HFFc6 (cell line): ENCODE data around the gene HIRA. TPM values are rescaled to one million over a fixed set of nuclear protein-coding genes. Genes with fewer than 3 reads are reported as not detected.
"Not testable (repeated sequence)": the region's sequence is repeated elsewhere in the genome, so short reads cannot be mapped to it uniquely, and the experiment has no call there.

Experiments
- DNase-seq: peaks from one replicate; pipeline ENCODE4 v3.0.0-alpha.2; 2018
- H3K27ac Mint-ChIP-seq: 2 replicates; pipeline ENCODE4 v1.8.0; 2020; ENCODE audit warnings: mild to moderate bottlenecking, mixed read lengths
- H3K27me3 Mint-ChIP-seq: 2 replicates; pipeline ENCODE4 v1.8.0; 2021; ENCODE audit warnings: mild to moderate bottlenecking, moderate library complexity, mixed read lengths; ENCODE audit not compliant: insufficient read depth
- H3K36me3 Mint-ChIP-seq: 2 replicates; pipeline ENCODE4 v1.8.0; 2021; ENCODE audit warnings: low read depth, mixed read lengths
- H3K4me1 Mint-ChIP-seq: 2 replicates; pipeline ENCODE4 v1.8.0; 2020; ENCODE audit warnings: low read depth, mixed read lengths
- H3K4me3 Mint-ChIP-seq: 2 replicates; pipeline ENCODE4 v1.8.0; 2020; ENCODE audit warnings: mild to moderate bottlenecking, moderate library complexity, mixed read lengths
- H3K9me3 Mint-ChIP-seq: 2 replicates; pipeline ENCODE4 v1.8.0; 2020; ENCODE audit warnings: mild to moderate bottlenecking, mixed read lengths
- total RNA-seq, 6 experiments: library from RNA; stranded (reverse); fragmentation: NEBNext Ultra II Directional; extraction: Animal tissue kit (Norgen Biotek cat#: 25700); gene quantifications; 2 replicates in 1 of 6; 3 replicates in 5 of 6; pipeline ENCODE4 v1.2.3, GENCODE V29; 2021
- TF ChIP-seq, protein P1 (sequence below): fragments of 200-600 bp; sonication (generic); IDR thresholded peaks from 2 replicates; pipeline ENCODE4 v1.5.0; 2021; ENCODE audit warnings: antibody characterized with exemption, mild to moderate bottlenecking

Gene HIRA
- total RNA-seq, 6 experiments from 2014 or later = 26.6 to 30.8 (median 27.4) TPM

DNA sequence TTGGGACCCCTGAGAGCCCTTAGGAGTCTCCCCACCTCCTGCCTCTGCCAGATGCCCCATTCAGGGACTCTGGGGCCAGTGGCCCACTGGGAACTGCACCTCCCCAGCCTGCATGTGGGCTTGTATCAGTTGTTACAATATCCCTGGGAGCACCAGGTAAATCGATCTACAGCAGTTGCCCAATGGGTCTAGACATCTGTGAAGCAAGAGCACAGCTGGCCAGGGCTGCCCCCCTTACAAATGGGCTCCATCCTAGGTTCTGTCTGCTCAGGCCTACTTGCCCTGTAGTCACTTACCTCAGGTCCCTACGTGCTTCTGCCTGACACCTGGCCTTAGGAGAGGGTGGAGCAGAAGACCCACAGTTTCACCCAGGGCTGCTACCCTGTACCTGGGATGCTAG lies 62.7 kb downstream of the HIRA start:
- H3K4me1 Mint-ChIP-seq = no peaks in the 10 kb centered on the region
- no peak overlapping the region for H3K27ac Mint-ChIP-seq
- peaks cover 12% of the 10 kb centered on the region for H3K36me3 Mint-ChIP-seq
- TF ChIP-seq, protein P1, sequence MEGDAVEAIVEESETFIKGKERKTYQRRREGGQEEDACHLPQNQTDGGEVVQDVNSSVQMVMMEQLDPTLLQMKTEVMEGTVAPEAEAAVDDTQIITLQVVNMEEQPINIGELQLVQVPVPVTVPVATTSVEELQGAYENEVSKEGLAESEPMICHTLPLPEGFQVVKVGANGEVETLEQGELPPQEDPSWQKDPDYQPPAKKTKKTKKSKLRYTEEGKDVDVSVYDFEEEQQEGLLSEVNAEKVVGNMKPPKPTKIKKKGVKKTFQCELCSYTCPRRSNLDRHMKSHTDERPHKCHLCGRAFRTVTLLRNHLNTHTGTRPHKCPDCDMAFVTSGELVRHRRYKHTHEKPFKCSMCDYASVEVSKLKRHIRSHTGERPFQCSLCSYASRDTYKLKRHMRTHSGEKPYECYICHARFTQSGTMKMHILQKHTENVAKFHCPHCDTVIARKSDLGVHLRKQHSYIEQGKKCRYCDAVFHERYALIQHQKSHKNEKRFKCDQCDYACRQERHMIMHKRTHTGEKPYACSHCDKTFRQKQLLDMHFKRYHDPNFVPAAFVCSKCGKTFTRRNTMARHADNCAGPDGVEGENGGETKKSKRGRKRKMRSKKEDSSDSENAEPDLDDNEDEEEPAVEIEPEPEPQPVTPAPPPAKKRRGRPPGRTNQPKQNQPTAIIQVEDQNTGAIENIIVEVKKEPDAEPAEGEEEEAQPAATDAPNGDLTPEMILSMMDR = no peak
- no peaks in the 10 kb centered on the region for H3K9me3 Mint-ChIP-seq
- DNase-seq = no peak
- no peak overlapping the region for H3K4me3 Mint-ChIP-seq
- no peaks in the 10 kb centered on the region; the same call in 1 of the 2 replicates for H3K27me3 Mint-ChIP-seq

DNA sequence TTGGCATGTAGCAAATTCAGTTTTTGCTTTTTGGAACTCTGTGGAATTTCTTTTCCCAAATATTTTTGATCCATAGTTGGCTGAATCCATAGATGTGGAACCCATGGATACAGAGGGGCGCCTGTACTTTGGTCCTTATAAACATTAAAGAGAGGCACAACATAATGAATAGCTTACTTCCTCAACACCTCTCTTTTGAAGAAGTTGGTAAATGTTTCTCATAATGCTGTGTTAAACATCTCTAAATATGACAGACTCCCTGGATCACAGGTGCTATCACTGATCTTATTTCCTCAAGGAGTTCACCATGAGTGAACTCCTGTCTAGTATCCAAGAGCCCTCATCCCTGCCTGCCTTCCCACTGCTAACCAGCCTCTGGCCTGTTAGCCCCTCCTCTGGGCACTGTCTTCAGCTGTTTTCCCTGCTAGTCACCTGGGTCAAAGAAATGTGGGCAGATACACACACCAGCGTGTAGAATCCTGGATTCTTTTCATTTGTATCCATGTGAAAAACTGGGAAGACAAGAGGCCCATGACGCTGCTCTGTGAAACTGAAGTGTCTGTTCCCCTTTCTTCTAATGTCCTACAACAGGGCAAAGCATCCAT lies 63.7 kb downstream of the HIRA start:
- H3K4me3 Mint-ChIP-seq = no peak overlapping the region
- H3K36me3 Mint-ChIP-seq = peaks cover 4% of the 10 kb centered on the region

DNA sequence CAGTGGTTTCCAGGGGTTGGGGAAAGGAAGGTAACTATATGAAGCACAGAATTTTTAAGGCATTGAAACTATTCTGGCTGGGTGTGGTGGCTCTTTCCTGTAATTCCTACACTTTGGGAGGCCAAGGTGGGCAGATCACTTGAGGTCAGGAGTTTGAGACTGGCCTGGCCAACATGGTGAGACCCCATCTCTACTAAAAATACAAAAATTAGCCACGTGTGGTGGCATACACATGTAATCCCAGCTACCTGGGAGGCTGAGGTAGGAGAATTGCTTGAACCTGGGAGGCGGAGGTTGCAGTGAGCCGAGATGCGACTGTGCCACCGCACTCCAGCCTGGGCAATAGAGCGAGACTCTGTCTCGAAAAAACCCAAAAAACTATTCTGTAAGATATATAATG lies 68.0 kb downstream of the HIRA start:
- H3K27ac Mint-ChIP-seq, H3K36me3 Mint-ChIP-seq, H3K9me3 Mint-ChIP-seq, DNase-seq, H3K4me3 Mint-ChIP-seq, H3K4me1 Mint-ChIP-seq, H3K27me3 Mint-ChIP-seq: not testable (repeated sequence)

More for the DNA sequence above, 63.7 kb downstream of the HIRA start:
- Mint-ChIP-seq H3K9me3 (no peaks in the 10 kb centered on the region), H3K4me1 (no peaks in the 10 kb centered on the region), H3K27me3 (no peaks in the 10 kb centered on the region), H3K27ac (no peak overlapping the region)
- DNase-seq = no peak
- TF ChIP-seq, protein P1 = no peak

DNA sequence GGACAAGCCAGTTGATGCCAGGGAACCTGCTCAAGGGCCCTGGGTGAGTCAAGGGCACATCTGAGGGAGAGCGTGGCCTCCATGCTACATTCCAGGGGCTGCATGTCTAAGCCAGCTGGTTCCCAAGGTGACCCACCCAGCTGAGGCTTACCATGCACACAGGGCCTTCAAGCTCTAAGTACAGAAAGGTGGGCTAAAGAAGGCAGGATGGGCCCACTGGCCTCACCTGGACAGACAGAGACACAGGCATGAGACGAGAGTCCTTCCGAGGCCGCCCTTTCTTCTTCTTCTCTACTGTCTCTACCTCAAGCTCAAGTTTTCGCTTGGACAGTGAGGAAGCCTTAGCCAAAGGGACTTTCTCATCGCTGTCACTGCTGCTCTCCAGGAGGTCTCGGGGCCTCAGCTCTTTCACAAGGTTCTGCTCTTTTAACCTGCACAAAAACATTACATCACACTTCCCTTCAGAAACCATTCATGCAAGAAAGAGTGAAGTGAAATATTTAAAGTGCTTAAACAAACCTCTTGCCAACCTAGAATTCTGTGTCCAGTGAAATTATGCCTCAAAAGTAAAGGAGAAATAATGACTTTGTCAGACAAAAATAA lies 69.9 kb downstream of the HIRA start:
- Mint-ChIP-seq H3K4me3 (no peak overlapping the region), H3K9me3 (no peaks in the 10 kb centered on the region), H3K27me3 (no peaks in the 10 kb centered on the region; the same call in 1 of the 2 replicates), H3K36me3 (peaks cover 14% of the 10 kb centered on the region), H3K27ac (no peak overlapping the region), H3K4me1 (peaks cover 6% of the 10 kb centered on the region; the same call in 1 of the 2 replicates)
- no peak for DNase-seq
- TF ChIP-seq, protein P1 = no peak

DNA sequence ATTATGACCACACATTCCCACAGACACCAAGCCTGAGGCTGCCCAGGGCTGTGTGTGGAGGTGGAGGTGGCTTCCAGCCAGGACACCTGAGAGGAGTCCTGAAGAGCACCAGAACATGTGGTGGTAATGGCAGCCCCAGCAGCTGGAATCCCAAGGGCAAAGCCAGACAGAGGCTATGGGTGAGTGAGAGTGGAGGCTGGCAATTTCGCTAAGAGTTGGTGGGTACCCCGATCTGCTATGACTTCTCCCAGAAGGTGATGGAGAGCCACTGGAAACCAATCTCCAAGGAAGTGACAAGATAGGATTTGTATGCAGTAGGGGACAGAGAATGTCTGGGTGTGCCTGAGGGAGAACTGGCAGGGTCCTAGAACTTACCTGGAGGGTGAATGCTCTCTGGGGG lies 70.7 kb downstream of the HIRA start:
- Mint-ChIP-seq H3K9me3 (no peaks in the 10 kb centered on the region), H3K36me3 (peaks cover 9% of the 10 kb centered on the region; the same call in 1 of the 2 replicates), H3K4me3 (no peak overlapping the region; the same call in 1 of the 2 replicates), H3K4me1 (peaks cover 6% of the 10 kb centered on the region; the same call in 1 of the 2 replicates), H3K27ac (no peak overlapping the region), H3K27me3 (no peaks in the 10 kb centered on the region; the same call in 1 of the 2 replicates)
- TF ChIP-seq, protein P1 = no peak
- no peak for DNase-seq

DNA sequence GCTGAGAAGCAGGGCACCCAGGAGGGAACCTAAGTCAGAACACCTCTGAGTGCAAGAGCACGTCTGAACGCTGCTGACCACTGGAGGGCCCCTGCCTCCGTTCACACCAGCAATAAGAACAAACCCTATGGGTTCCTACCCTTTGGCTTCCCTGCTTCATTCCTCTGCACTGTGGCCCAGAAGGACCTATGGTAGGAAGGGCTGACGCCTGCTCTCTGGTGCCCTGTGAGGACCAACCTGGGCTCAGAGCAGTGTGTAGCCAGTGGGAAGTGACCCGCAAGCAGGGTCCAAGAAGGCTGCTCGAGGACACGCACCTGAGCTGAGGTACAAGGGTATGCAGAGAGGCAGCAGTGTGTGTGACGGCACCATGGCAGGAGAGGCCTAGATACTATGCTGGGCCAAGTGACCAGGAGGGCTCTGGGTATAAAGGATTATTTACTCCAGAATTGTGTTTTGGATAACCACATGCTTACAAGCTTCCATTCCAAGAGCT lies 71.2 kb downstream of the HIRA start:
- Mint-ChIP-seq H3K4me1 (peaks cover 6% of the 10 kb centered on the region; the same call in 1 of the 2 replicates), H3K36me3 (peaks cover 9% of the 10 kb centered on the region; the same call in 1 of the 2 replicates)

More for the DNA sequence above, 71.2 kb downstream of the HIRA start:
- H3K9me3 Mint-ChIP-seq = no peaks in the 10 kb centered on the region
- TF ChIP-seq, protein P1 = no peak
- H3K4me3 Mint-ChIP-seq = no peak overlapping the region; the same call in 1 of the 2 replicates
- DNase-seq = no peak
- H3K27ac Mint-ChIP-seq = no peak overlapping the region
- H3K27me3 Mint-ChIP-seq = no peaks in the 10 kb centered on the region; the same call in 1 of the 2 replicates
